ENCODE measurements around the gene ABCA1. TPM values are rescaled to one million over a fixed set of nuclear protein-coding genes. Genes with fewer than 3 reads are reported as not detected.

ABCA1 gene
- polyA plus RNA-seq, 3 donors: 2.0 to 5.1 (median 2.7) TPM

- Histone ChIP-seq H3K79me2 (ENCODE audit: insufficient read depth, low read length) (no peaks in the 10 kb centered on the region), H2AFZ (ENCODE audit: insufficient read depth, low read depth, low read length, poor library complexity, severe bottlenecking) (no peak overlapping the region), H3K27me3 (ENCODE audit: control insufficient read depth in 2 of 2, insufficient read depth in 2 of 2, low read length in 2 of 2) (no peaks in the 10 kb centered on the region), H3K9me3 (replicated peaks in 1 of 2; ENCODE audit: control insufficient read depth in 1 of 2, insufficient read depth in 1 of 2, low read length in 2 of 2) (no peaks in the 10 kb centered on the region), H3K4me2 (replicated peaks; ENCODE audit: extremely low read depth, low read length, poor library complexity, severe bottlenecking) (no peak overlapping the region), H3K4me1 (ENCODE audit: control insufficient read depth in 1 of 2, insufficient read depth in 2 of 2, low read length in 2 of 2) (peaks cover 60 to 66% of the 10 kb centered on the region in 2 donors), H3K4me3 (replicated peaks in 1 of 3; ENCODE audit: low read depth in 2 of 3, low read length in 3 of 3) (no peak overlapping the region), H4K20me1 (ENCODE audit: insufficient read depth, low read length) (no peaks in the 10 kb centered on the region), H3K36me3 (replicated peaks in 1 of 2; ENCODE audit: control insufficient read depth in 1 of 2, insufficient read depth in 2 of 2, low read length in 2 of 2) (peaks cover 0 to 5% of the 10 kb centered on the region in 2 donors), H3K27ac (ENCODE audit: low read depth in 1 of 2, low read length in 2 of 2) (peak overlapping the region in 1 of 2 donors; percentile 83), H3K9ac (ENCODE audit: insufficient read depth, low read length, poor library complexity, severe bottlenecking) (no peak overlapping the region)
- TF ChIP-seq CTCF (IDR thresholded peaks at IDR 0.05): no peak
- peaks cover 0 to 2% (median 0%) of the 10 kb centered on the region in 7 donors for H3K9me3 Mint-ChIP-seq
- H3K36me3 Mint-ChIP-seq: peaks cover 65 to 74% of the 10 kb centered on the region in 2 donors
- H3K4me3 Mint-ChIP-seq: no peak overlapping the region
- intact Hi-C loops (cut with micrococcal nuclease): loop anchor here in 1 of 2 donors (5.0 to 10.0 kb wide), 2 partner anchors 135 to 193 kb away; no protein-coding TSS in a partner anchor
- peak overlapping the region; percentile 90 to 98 (median 96) for H3K27ac Mint-ChIP-seq
- peaks cover 69% of the 10 kb centered on the region for H3K4me1 Mint-ChIP-seq
- 100% methylated on average over 1 of the region's 5 CpGs for WGBS (ENCODE audit: insufficient coverage)
- H3K27me3 Mint-ChIP-seq (ENCODE audit: low read depth in 3 of 3): peaks cover 0 to 2% (median under 1%) of the 10 kb centered on the region in 3 donors
- DNase-seq: peak in 1 of 3 donors; percentile 12
Observed at GRCh38 chr9:104871961-104872527, 55.9 kb downstream of the ABCA1 start.

- no peaks in the 10 kb centered on the region for H3K36me3 ChIP-seq (replicated peaks in 1 of 2; ENCODE audit: control insufficient read depth in 1 of 2, insufficient read depth in 2 of 2, low read length in 2 of 2)
- Mint-ChIP-seq H3K9me3 (peaks cover 0 to 2% (median 0%) of the 10 kb centered on the region in 7 donors), H3K4me1 (peaks cover 82% of the 10 kb centered on the region), H3K27ac (peak overlapping the region; percentile 93 to 98 (median 97)), H3K27me3 (ENCODE audit: low read depth in 3 of 3) (no peaks in the 10 kb centered on the region), H3K36me3 (peaks cover 61 to 75% of the 10 kb centered on the region in 2 donors), H3K4me3 (no peak overlapping the region)
- no peak overlapping the region for H3K4me2 ChIP-seq (replicated peaks; ENCODE audit: extremely low read depth, low read length, poor library complexity, severe bottlenecking)
- H3K27me3 ChIP-seq (ENCODE audit: control insufficient read depth in 2 of 2, insufficient read depth in 2 of 2, low read length in 2 of 2): no peaks in the 10 kb centered on the region
- H3K4me3 ChIP-seq (replicated peaks in 1 of 3; ENCODE audit: low read depth in 2 of 3, low read length in 3 of 3): no peak overlapping the region
- no peak overlapping the region for H2AFZ ChIP-seq (ENCODE audit: insufficient read depth, low read depth, low read length, poor library complexity, severe bottlenecking)
- DNase-seq: peak in 1 of 3 donors; percentile 20
- intact Hi-C loops (cut with micrococcal nuclease): loop anchor here in 1 of 2 donors (5.0 to 10.0 kb wide), 3 partner anchors 137 to 275 kb away; no protein-coding TSS in a partner anchor
- H3K9me3 ChIP-seq (replicated peaks in 1 of 2; ENCODE audit: control insufficient read depth in 1 of 2, insufficient read depth in 1 of 2, low read length in 2 of 2): no peaks in the 10 kb centered on the region
- WGBS (ENCODE audit: insufficient coverage): no CpG with 5 or more reads among the region's 1 CpG
- no peak for TF ChIP-seq CTCF (IDR thresholded peaks at IDR 0.05)
- no peaks in the 10 kb centered on the region for H4K20me1 ChIP-seq (ENCODE audit: insufficient read depth, low read length)
- peaks cover 70 to 79% of the 10 kb centered on the region in 2 donors for H3K4me1 ChIP-seq (ENCODE audit: control insufficient read depth in 1 of 2, insufficient read depth in 2 of 2, low read length in 2 of 2)
- H3K79me2 ChIP-seq (ENCODE audit: insufficient read depth, low read length): no peaks in the 10 kb centered on the region
- peak overlapping the region; percentile 84 to 91 for H3K27ac ChIP-seq (ENCODE audit: low read depth in 1 of 2, low read length in 2 of 2)
- H3K9ac ChIP-seq (ENCODE audit: insufficient read depth, low read length, poor library complexity, severe bottlenecking): peak overlapping the region; percentile 16
Observed at GRCh38 chr9:104869811-104870210, 58.1 kb downstream of the ABCA1 start.

Measured in CD14-positive monocyte (primary cell).